H1 (cell line): Measurements from ENCODE around the gene OVCA2. TPM values are rescaled to one million over a fixed set of nuclear protein-coding genes. Genes with fewer than 3 reads are reported as not detected.

Experiments
- ATF3 ChIP-seq: IDR thresholded peaks from 2 replicates; pipeline ENCODE4 v1.6.1; 2011; ENCODE audit warnings: low read depth, mild to moderate bottlenecking, low read length; ENCODE audit not compliant: insufficient read depth
- CEBPB ChIP-seq: IDR thresholded peaks from 2 replicates; pipeline ENCODE4 v1.6.1; 2012; ENCODE audit warnings: low read depth, low read length
- polyA plus RNA-seq, 7 experiments: library from polyadenylated mRNA; depleted of rRNA in 3 of 7; stranded (reverse) in 5 of 7; unstranded in 2 of 7; fragments of >200 nt in 5 of 7; fragments of 200-250 nt in 2 of 7; gene quantifications; 1 replicate in 5 of 7; 2 replicates in 1 of 7; 4 replicates in 1 of 7; pipeline versions ENCODE4 v1.2.1 to v1.2.3, GENCODE V29; 2011 to 2013; ENCODE audit warnings: missing spikeins in 2 of 7, mixed read lengths in 2 of 7
- total RNA-seq: library from RNA; stranded (reverse); fragmentation: NEBNext Ultra II Directional; extraction: Animal tissue kit (Norgen Biotek cat#: 25700); gene quantifications from 2 replicates; pipeline ENCODE4 v1.2.1, GENCODE V29; 2021

OVCA2 gene
- total and polyA plus RNA-seq, 2 of the 8 experiments (the other 6 are each of a cell fraction or from before 2014, with no cell fraction given): 15.3 to 37.0 TPM

GRCh38 chr17:2024572-2025219 lies 17.1 kb upstream of the OVCA2 start (continued):
- TF ChIP-seq ATF3 (no peak), CEBPB (no peak)
